Measurements from ENCODE around the gene MPO.

MPO gene

DNA sequence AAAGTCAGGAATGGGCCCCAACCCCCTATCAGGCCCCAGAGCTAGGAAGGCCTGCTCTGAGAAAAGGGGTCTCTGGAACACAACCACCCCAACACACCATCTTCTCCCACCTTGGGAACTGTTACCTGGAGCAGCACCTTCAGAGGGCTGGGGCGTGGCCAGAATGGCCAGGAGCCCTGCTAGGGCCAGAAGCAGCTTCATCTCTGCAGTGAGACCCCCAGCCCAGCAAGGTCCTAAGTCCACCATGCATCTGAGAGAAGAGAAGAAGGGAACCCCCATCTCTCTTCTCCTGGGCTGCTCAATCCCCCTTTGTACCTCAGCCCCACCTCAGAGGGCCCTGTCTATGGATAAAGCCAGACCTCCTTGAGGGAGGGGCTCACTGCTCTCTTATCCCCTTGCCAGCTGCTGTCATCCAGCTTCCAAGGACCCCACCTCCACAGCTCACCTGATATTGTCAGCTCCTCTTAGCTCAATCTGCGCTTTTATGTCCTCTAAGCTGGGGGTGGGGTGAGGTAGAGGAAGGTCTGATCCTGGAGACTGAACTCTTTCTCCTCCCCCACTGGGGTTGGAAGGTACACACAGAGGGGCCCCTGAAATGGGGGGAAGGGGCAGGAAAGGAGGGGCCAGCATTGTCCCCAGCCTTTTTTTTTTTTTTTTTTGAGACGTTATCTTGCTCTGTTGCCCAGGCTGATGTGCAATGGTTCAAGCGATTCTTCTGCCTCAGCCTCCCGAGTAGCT is at the start of gene MPO:
Gene MPO (minus strand): TSS at position 456 of the 738 bp plus-strand sequence. CDS start 177 bp downstream, at position 279.
- no peak for DNase-seq

GRCh38 chr17:58329810-58330537 is 49.2 kb upstream of the MPO start:
- DNase-seq, result peak; percentile 67 to 68

- peak; percentile 83 to 89 for DNase-seq
Observed at GRCh38 chr17:58329035-58329809, 48.5 kb upstream of the MPO start.

GRCh38 chr17:58328195-58329034 is 47.7 kb upstream of the MPO start, which contains the start of gene TSPOAP1:
TSS of gene TSPOAP1 (minus strand) at chr17:58328795. CDS start at chr17:58327920, 875 bp downstream.
- peak; percentile 86 for DNase-seq

GRCh38 chr17:58327363-58328194 is 46.8 kb upstream of the MPO start:
- DNase-seq, result peak in 1 of 2 donors; percentile 28

DNA sequence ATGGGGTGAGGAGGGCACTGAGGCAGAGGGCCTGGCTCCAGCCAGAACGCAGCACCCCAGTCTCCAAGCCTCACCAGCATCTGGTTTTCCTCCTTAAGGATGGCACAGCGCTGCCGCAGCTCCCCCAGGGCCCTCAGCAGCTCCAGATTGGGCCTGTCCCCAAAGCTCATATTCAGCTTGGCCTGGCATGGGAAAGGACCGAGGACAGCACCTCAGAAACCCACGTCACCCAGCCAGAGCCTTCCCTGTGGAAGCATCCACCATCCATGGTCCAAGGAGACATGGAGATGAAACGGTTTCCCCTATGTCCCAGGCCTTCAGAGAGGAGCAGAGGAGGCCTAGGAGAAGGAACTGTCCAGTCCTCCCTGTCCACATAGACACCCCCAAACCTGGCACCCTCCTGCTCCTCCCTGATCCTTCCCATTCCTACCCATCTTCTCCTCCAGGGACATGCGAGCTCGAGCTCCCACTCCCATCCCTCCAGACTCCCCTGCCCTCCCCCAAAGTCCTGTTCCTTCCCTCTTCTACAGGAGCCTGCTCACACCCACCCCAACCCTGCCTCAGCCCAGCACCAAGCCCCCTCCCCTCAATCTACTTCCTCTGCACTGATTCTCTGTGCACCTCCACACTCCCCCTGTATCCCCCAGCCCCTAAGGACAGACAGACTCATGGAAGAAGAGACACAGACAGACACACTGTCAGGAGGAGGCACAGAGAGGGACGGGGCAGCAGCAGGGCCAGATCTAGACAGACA is 46.1 kb upstream of the MPO start:
- DNase-seq, result no peak

GRCh38 chr17:58325976-58326468 is 45.3 kb upstream of the MPO start:
- no peak for DNase-seq

- DNase-seq, result no peak
Observed at GRCh38 chr17:58325289-58325726, 44.6 kb upstream of the MPO start.

- no peak for DNase-seq
Observed at GRCh38 chr17:58324409-58325288, 43.9 kb upstream of the MPO start.

DNA sequence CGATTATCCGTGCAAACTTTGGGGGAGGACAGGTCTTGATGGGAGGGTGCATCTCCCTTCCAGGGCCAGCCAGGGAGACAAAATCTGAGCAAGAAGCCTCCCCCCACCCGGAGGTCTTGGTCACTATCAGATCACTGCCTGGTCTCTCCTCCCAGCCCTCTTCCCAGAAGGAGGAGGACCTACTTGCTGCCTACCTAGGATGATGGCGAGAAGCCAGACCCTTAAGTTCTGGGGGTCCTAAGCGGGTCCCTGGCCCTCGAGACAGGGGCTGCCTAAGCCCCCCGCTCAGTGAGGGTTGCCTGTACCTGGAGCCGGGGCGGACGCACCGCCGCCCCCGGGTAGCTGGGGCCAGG is 43.3 kb upstream of the MPO start:
- DNase-seq, result no peak

DNA sequence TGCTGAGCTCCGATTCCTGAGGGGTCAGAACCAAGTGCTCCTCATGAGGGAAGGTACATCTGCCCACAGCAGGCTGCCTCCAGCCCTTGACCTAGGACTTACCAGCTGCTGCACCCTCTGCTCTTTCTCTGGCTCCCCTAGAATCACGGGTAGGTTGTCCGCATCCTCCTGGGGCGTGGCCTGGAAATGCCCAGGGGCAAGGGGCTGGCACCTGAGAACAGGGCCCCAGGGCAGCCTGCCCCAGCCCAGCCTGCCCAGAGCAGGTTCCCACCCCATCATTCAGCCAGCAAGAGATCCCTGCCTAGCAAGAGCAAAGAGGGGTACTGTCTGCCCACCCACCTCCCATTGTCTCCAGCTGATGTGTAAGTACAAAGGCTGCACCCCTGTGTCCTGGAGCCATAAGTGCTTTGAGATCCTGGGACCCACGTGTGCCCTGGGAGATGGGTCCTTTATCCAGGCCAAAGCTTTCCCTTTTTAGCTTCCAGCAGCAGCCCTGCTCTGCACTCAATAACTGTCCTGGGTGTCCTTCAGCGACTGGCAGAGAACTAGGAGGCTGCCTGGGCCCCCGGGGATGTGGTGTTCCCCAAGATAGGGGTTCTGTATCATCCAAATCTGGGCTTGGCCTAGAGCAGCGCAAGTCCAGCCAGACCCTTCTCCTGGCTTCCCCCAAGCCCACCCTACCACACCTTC is 42.8 kb upstream of the MPO start:
- no peak for DNase-seq

GRCh38 chr17:58322581-58323185 is 41.9 kb upstream of the MPO start:
- no peak for DNase-seq

- no peak for DNase-seq
Observed at GRCh38 chr17:58321571-58322525, 41.1 kb upstream of the MPO start.

- DNase-seq, result no peak
Observed at GRCh38 chr17:58320570-58321323, 40.0 kb upstream of the MPO start.

DNA sequence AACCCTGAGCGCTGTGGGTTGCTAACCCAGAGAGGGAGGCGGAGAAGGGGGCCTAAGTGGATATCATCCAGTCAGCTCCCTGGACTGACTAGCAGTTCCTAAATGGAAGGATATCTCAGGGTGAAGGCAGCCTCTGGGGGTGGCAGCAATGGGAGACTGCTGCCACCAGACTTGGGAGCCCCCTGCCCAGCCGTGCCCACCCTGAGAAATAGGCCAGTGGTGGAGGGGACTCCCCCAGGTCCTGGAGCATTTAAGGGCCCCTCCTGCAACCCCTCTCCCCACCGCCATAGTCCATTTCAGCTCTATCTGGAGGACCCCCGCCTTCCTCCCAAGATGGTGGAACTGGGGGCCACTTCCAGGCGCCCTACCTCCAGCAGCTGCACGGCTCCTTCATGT is 39.4 kb upstream of the MPO start:
- DNase-seq, result no peak

Measured in CD4-positive, alpha-beta T cell treated with Interleukin-1 beta for 1 hour (primary cell).